Eye (tissue), 1 donor: ENCODE data around the gene PGA4.
"Not testable (repeated sequence)": the region's sequence is repeated elsewhere in the genome, so short reads cannot be mapped to it uniquely, and the experiment has no call there.

Experiments
- DNase-seq: peaks from one replicate; pipeline ENCODE4 v3.0.0-alpha.2; 2015

PGA4 gene

GRCh38 chr11:61252332-61252731 is 30.2 kb downstream of the PGA4 start:
- not testable (repeated sequence) for DNase-seq

GRCh38 chr11:61254403-61255025 is 32.4 kb downstream of the PGA4 start:
- peak; percentile 48 for DNase-seq

GRCh38 chr11:61256710-61257482 is 34.7 kb downstream of the PGA4 start:
- no peak for DNase-seq

GRCh38 chr11:61258546-61258945 is 36.4 kb downstream of the PGA4 start:
- DNase-seq, result no peak

- DNase-seq, result no peak
Observed at GRCh38 chr11:61259363-61259762, 37.2 kb downstream of the PGA4 start.

- DNase-seq, result no peak
Observed at GRCh38 chr11:61264371-61264770, 42.2 kb downstream of the PGA4 start.

- DNase-seq, result no peak
Observed at GRCh38 chr11:61264795-61265194, 42.6 kb downstream of the PGA4 start.

- DNase-seq, result no peak
Observed at GRCh38 chr11:61265357-61265756, 43.2 kb downstream of the PGA4 start.

- DNase-seq, result no peak
Observed at GRCh38 chr11:61266602-61267001, 44.5 kb downstream of the PGA4 start.

GRCh38 chr11:61267437-61267841 is 45.3 kb downstream of the PGA4 start:
- no peak for DNase-seq

- no peak for DNase-seq
Observed at GRCh38 chr11:61268588-61269250, 46.6 kb downstream of the PGA4 start.

GRCh38 chr11:61270354-61271076 is 48.4 kb downstream of the PGA4 start:
- no peak for DNase-seq

- DNase-seq, result no peak
Observed at GRCh38 chr11:61272731-61273130, 50.6 kb downstream of the PGA4 start.

- no peak for DNase-seq
Observed at GRCh38 chr11:61273178-61274078, 51.3 kb downstream of the PGA4 start.

- DNase-seq, result no peak
Observed at GRCh38 chr11:61274084-61274483, 51.9 kb downstream of the PGA4 start.

GRCh38 chr11:61275191-61275590 is 53.0 kb downstream of the PGA4 start:
- no peak for DNase-seq

GRCh38 chr11:61277186-61278000 is 55.2 kb downstream of the PGA4 start:
- DNase-seq, result no peak

- no peak for DNase-seq
Observed at GRCh38 chr11:61278001-61278470, 55.9 kb downstream of the PGA4 start.

- DNase-seq, result no peak
Observed at GRCh38 chr11:61279934-61280659, 58.0 kb downstream of the PGA4 start.

GRCh38 chr11:61280883-61281580 is 58.9 kb downstream of the PGA4 start:
- no peak for DNase-seq
